ENCODE measurements around the gene MAP4K4.
A peak's percentile ranks its signal among the peaks of the same experiment; 100 is the strongest.

MAP4K4 gene

DNA sequence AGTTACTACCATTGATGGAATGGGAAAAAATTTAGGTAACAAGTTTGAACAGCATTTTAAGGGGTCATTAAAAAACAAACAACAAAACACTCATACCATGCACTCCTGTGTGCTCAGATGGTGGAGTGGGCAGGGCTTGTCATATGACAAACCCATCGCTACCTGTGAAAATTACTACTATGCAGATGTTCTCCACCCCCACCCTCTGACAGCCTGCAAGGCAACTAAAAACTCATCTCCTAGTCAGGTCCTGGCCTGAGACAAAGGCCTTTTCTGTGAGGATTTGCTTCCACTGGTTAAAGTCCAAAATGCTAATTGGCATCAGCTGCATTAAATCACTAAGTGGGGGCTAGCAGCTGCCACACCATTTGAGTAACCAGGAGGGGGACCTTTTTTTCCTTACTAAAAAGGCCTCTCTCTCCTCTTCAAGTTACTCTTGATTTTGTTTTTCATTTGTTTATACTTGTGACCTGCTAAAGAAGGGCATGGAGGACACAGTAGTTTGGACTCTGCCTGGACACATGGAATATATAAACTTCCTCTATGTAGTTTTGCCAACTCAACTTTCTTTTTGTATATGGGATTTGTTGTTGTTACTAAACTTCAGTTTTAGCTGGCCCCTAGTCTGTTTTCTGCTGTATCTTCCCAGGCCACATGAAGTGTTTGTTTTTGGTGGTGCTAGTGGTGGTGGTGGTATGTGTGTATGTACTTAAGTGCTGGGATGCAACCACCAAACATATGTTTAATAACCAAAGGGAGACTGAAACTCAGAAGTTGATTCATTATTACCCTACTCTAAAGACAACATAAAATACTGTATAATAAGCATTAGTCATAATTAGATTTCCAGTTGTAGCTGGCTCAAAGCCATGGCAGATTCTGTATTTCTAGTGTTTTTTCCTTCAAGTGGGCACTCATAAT, 121.3 kb downstream of the MAP4K4 start:
- no peak for DNase-seq

DNA sequence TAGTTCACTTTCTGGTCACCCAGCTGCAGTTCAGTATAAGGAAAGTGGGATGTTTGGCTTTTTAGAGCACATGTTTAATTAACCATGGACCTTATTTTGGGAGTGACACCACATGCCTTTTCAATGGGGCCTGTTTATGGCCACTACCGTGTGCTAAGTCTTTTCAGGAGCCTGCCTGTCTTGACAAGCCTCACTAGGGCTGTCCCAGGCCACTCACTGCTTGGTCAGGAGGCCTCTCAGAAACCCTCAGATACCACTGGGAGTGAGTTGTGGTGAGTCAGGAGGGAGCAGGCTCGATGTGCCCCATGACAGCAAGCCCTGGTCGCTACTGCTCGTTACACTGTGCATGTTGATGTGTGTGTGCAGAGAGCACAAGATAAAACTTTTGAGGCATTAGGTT, 123.0 kb downstream of the MAP4K4 start:
- DNase-seq: no peak

- no peak for DNase-seq
Measured at GRCh38 chr2:101821059-101821805, 123.7 kb downstream of the MAP4K4 start.

DNA sequence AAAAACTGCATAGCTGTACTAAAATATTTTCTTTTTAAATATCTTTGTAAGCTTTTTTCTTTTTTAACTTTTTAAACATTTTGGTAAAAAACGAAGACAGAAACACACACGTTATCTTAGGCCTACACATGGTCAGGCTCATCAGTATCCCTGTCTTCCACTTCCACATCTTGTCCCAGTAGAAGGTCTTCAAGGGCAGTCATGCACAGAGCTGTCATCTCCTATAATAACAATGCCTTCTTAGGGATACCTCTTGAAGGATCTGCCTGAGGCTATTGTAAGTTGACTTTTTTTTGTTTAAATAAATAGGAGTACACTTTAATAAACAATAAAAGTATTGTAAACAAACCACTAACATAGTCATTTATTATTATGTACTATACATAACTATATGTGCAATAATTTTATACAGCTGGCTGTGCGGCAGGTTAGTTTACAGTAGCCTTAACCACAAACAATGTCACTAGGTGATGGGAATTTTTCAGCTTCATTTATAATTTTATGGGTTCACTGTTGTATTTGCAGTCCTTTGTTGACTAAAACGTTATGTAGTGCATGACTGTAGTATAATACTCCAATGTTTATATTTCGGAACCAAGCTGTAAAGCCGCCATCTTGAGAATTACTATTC, 124.4 kb downstream of the MAP4K4 start:
- DNase-seq: no peak

- peak; percentile 32 for DNase-seq
Measured at GRCh38 chr2:101823347-101823791, 125.9 kb downstream of the MAP4K4 start.

GRCh38 chr2:101823859-101824258, 126.4 kb downstream of the MAP4K4 start:
- DNase-seq: no peak

- DNase-seq: no peak
Measured at GRCh38 chr2:101826716-101827115, 129.2 kb downstream of the MAP4K4 start.

DNA sequence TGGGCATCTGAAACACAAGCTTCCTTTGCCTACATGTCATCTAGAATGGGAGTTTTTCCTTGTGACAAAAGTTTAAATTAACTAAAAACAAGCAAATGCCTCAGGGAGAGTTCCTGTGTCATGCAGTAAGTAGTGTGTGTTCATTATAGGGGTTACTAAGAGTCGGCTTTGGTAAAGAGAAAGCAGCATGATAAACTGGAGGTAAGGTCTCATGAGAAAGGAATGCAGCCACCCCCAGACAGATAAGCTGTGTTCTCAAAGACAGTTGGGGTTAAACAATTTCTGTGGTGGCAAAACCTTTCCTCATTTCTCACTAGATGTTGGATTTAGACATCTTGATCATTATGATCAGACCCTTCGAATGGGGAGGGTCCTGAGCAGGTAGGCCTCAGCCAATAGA, 129.7 kb downstream of the MAP4K4 start:
- DNase-seq: no peak

DNA sequence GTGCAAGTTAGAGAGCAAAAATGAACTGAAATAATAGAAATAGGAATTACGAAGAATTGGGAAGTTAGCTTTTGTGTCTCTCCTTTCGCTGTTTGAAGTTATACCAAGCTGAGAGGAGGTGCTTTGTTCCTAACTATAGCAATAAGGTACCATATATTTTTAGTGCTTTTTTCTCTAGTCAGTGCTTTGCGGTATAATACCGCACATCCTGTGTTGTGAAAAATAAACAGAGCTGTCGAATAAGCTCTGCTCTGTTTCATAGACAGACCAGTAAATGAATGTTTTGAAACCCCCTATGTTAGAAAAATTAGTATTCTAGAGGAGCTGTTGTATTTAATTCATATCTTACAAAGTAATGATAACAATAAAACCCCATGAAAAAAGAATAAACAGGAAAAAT, 130.8 kb downstream of the MAP4K4 start:
- no peak for DNase-seq

GRCh38 chr2:101828673-101829334, 131.3 kb downstream of the MAP4K4 start:
- DNase-seq: no peak

GRCh38 chr2:101829429-101829828, 131.9 kb downstream of the MAP4K4 start:
- DNase-seq: no peak

DNA sequence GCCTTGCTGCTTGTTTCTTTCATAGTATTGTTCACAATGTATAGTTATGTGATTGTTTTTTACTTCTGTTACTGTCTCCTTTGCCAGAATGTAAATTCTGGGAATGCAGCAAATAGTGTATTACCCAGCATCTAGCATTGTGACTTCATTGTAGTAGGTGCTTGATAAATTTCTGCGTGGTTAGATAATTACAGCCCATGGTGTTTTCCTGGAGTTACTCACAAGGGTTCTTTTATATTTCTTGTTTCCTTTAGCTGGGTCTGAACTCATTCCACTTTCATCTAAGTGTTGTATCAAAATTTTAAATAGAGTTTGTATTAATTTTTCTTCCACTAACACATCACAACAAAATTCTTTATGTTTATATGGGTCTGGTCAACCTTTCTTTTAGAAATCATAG, 132.6 kb downstream of the MAP4K4 start:
- DNase-seq: no peak

- no peak for DNase-seq
Measured at GRCh38 chr2:101830555-101830954, 133.0 kb downstream of the MAP4K4 start.

- peak; percentile 44 for DNase-seq
Measured at GRCh38 chr2:101831351-101831865, 133.9 kb downstream of the MAP4K4 start.

DNA sequence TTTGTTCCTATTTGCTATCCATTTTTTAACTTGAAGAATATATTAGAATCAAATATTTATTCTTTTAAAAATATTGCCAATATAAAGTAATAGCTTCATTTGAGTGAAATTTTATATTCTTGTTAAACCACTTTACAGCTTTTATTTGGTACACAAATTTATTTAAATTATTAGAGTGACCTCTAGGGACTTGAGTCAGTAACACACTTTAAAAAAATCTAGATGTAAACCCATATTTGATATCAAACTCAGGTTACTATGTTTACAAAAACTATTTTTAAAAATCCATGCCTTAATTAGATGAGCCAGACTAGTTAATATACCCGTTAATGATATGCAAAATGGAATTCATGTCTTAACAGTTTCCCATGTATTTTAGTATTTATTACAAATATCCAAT, 134.6 kb downstream of the MAP4K4 start:
- DNase-seq: peak; percentile 39

- no peak for DNase-seq
Measured at GRCh38 chr2:101833890-101834523, 136.5 kb downstream of the MAP4K4 start.

- DNase-seq: no peak
Measured at GRCh38 chr2:101837354-101837753, 139.8 kb downstream of the MAP4K4 start.

DNA sequence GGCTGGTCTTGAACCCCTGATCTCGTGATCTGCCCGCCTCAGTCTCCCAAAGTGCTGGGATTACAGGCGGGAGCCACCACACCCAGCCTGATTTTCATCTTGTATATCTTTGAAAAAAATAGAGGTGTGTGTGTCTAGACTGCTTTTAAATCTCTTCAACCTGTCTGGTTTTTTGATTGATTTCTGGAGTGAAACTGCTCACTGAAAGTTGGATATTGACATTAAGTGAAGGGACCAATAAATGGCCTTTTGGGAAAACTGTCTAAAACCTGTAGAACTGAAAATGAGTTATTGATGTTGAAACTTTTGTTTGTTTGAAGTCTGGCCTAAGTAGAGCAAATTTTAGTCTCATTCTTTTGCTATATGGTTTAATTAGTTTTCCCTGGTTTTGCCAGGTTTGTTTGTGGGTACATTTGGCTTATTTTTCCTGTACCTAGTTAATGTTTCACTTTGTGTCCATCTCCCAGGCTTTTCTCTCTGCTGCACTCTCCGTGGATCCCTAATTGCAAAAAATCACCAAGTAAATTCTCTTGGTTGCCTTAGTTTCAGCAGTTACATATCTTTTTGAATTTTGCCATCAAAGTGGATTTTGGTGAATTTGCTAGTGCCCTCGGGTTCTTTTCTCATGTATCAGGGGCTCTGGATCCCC, 144.3 kb downstream of the MAP4K4 start:
- DNase-seq: no peak

DNA sequence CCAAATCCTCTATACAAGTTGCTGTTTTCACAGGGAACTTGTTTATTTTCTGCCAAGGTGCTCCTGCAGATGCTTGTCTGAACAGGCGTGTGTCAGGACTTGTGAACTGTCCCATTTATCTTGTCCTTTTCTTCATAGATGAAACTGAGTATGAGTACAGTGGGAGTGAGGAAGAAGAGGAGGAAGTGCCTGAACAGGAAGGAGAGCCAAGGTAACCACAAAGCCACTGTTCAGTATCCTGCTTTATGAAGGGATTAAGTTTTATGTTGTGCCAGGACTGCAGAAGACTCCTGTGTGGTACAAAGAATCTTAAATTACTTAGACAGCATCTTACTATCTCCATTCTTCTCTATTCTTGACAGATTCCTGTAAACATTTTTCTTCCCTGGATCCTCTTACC, 145.0 kb downstream of the MAP4K4 start:
- no peak for DNase-seq

- no peak for DNase-seq
Measured at GRCh38 chr2:101843048-101843447, 145.5 kb downstream of the MAP4K4 start.

DNA sequence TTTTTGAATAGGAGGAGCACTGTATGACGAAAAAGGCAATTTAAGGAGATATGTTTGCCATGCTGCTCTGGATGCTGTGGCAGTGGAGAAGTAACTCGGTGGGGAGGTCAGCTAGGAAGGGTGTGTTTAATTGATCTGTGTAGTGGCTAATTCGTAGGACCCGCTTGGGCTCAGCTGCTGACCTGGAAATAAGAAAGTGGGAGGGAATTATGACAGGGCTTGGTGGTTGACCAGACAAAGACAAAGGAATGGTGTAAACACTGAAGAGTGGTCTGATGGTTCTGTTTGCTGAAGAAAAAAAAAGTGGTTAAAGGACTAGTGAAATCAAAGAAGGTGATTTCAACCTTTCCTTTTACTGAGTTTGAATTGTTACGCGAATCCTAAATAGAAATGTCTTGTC, 146.0 kb downstream of the MAP4K4 start:
- DNase-seq: no peak
